Measurements from ENCODE around the gene MXRA7.
A peak's percentile ranks its signal among the peaks of the same experiment; 100 is the strongest.
"Not testable (repeated sequence)": the region's sequence is repeated elsewhere in the genome, so short reads cannot be mapped to it uniquely, and the experiment has no call there.

MXRA7 gene

GRCh38 chr17:76735586-76736348 is 25.0 kb upstream of the MXRA7 start:
- ATAC-seq (no peak), DNase-seq (no peak)

GRCh38 chr17:76735006-76735405 is 24.2 kb upstream of the MXRA7 start:
- ATAC-seq (no peak), DNase-seq (no peak)

DNA sequence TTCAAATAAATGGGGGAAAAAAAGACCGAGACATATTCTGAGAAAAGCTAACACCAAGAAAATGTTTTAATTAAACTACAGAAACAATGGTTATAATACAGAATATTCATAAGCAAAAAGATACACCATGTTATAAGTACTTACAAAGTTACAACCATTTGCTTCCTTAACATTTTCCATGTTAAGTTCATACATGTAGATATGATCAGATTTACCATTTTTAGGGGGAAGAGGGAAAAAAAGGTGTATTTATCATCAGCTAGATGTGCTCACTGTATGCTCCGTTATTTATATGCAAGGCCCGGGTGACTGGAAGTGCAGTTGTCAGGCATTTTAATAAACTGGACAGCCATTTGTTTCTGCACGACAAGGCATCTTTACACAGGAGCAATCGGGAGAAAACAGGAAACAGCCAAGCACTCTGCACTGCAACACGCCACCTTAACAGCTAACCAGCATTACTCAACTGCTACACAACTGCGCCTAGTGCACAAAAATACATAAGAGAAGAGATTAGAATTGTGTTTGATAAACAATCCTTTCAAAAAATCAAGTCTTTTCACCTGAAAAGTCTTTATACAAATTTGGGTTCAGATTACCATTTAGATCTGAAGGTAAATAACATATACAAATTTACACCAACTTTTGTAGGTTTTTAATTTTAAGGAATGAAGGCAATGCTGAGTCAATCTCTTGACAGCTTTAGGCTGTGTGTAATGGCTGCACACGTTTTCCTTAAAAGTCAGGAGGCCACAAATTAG is 23.5 kb upstream of the MXRA7 start:
- ATAC-seq (no peak), DNase-seq (no peak)

DNA sequence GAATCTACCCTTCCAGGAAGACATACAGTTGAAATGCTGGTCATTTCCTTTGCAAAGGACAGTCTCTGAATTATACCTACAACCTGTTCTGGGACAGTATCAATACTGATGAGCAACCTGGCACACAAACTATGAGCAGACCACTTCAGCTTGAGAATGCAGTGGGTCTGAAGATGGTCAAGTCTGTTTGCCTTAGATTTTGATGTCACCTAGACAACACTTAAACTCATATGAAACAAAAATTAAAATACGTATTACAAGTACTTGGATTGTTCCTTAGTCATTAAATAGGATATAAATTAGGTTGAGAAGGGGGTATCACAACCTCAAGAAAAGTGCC is 22.8 kb upstream of the MXRA7 start:
- ATAC-seq (no peak), DNase-seq (no peak)

GRCh38 chr17:76732734-76733617 is 22.2 kb upstream of the MXRA7 start:
- ATAC-seq = no peak

DNA sequence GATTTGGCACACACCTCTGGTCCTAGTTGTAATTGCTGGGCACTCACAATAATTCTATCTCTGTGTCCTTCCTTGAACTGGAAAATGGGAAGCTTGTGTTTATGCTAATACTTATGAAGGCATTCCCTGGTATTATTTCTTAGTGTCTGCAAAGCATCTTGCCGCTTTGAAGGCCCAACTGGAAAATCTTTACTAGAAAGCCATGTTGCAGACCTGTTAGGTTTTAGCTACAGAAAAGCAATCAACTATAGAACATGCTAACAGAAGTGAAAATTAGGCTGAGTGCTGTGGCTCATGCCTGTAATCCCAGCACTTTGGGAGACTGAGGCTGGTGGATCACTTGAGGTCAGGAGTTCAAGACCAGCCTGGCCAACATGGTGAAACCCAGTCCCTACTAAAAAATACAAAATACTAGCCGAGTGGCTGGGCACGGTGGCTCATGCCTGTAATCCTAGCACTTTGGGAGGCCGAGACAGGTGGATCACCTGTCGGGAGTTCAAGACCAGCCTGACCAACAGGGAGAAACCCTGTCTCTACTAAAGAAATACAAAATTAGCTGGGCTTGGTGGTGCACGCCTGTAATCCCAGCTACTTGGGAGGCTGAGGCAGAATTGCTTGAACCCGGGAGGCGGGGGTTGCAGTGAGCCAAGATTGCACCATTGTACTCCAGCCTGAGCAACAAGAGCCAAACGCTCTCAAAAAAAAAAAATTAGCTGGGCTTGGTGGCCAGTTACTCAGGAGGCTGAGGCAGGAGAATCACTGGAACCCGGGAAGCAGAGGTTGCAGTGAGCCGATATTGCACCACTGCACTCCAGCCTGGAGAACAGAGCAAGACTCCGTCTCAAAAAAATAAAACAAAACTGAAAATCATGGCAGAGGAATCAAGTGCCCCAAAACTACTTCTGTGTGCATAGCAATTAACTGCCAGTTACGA is 21.3 kb upstream of the MXRA7 start:
- ATAC-seq, DNase-seq: not testable (repeated sequence)

More at GRCh38 chr17:76732734-76733617, 22.2 kb upstream of the MXRA7 start:
- no peak for DNase-seq

GRCh38 chr17:76727745-76728456 is 17.1 kb upstream of the MXRA7 start:
- peak; percentile 27 for DNase-seq
- ATAC-seq = no peak

DNA sequence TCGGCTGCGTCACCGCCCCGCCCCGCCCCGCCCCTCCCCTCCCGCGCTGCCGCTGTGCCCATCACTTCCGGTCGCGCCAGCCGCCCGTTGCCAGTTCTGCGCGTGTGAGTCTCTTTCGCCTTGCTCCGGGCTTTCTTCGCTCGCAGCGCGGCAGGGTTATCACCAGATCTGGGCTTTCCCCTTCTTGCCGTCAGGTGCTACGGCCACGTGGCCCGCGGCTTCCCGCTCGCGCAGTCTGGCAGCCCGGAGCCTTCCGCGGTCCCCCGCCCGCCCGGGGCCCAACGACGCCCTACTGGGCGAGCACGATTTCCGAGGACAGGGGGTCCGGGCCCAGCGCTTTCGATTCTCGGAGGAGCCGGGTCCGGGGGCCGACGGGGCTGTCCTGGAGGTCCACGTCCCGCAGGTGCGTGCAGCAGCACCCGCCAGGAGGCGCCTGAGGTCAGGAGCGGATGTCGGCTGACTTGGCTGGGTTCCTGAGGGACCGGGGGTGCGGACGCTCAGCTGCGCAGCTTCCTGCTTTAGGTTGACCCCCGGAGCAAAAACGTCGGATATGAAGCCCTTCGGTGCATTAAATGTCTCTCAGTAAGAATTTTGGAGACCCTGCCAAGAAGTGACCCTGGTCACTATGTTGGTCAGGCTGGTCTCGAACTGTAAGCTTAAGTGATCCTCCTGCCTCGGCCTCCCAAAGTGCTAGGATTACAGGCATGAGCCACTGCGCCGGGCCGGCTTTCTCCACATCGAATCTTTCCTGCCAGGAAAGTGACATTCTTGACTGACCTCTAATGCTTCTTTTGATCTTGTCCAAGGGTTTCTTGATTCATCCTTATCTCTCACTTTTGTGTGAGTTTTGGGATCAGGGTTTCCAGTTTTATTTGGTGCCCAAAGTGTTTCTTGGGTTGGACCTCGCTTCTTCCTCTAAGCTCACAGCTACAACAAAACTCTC is 16.3 kb upstream of the MXRA7 start, which contains the start of gene METTL23:
Gene METTL23 (plus strand): TSS at position 64 of the 943 bp plus-strand sequence. CDS start 2,872 bp downstream, outside the sequence.
- DNase-seq (peak; percentile 87), ATAC-seq (peak; percentile 47)

DNA sequence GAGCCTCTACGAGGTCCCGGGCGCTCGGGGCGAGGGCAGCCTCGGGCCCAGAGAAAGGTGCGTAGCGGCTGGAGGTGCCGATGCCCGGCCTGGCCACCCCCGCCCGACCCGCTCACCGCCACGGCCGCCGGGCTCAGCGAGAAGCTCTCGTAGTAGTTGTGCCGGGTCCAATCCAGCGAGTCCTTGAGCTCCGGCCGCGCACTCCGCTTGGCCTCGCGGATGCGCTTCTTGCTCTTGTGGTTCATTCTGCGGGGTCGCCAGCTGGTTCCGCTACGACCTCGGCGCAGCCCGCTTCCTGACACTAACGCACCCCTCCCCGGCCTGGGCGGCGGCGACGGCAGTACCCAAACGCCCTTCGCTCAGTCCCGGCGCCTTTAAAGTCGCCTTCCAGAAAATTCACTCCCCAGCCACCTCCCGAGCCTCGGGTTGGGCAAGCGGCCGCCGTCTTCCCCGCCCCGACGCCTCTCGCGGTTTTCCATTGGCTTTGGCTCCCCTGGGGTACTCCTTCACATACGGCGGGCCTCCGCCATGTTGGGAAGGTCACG is 15.5 kb upstream of the MXRA7 start, which contains the start of gene JMJD6:
Gene JMJD6 (minus strand): TSS at position 376 of the 545 bp plus-strand sequence. CDS start 131 bp downstream, at position 245.
- peak; percentile 94 for DNase-seq
- ATAC-seq = peak; percentile 89

- ATAC-seq = peak; percentile 31
- DNase-seq = peak; percentile 85
Observed at GRCh38 chr17:76725580-76726230, 14.9 kb upstream of the MXRA7 start.

DNA sequence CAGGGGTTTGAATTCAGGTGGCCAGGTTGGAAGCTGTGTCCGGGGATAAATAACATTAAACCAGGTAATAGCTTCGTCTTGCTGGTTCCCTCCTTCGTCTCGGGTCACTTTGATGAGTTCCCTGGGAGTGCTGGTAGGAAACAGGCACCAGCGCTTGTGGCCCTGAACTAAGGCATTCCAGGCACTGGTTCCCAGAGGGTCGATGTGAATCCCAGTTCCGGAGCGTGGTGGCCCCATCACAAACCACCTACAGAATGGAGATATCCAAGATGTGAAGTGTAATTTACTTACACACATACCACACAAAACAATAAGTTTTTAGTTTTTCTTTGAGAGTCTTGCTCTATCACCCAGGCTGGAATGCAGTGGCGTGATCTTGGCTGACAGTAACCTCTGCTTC is 13.0 kb upstream of the MXRA7 start:
- no peak for ATAC-seq
- DNase-seq = no peak

GRCh38 chr17:76722977-76723376 is 12.2 kb upstream of the MXRA7 start:
- ATAC-seq, DNase-seq: not testable (repeated sequence)

- ATAC-seq = no peak
- DNase-seq = no peak
Observed at GRCh38 chr17:76722279-76722678, 11.5 kb upstream of the MXRA7 start.

DNA sequence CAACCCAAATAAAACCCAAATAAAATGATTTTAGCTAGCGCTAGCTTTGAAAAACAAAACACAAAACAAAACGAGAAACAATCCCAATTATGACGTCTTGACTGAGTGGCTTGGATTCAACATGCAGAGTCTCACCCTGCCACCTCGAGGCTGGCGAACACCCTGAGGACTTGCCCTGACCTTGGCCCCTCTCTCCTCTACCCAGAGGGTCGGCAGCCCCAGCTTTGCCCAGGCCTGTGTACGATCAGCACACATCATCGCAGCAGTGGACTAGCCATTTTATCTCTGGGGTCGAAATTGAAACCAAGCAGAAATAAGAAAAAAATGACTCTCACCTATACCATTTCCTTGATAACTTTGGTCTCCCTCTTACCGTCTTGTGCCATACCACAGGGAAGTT is 10.7 kb upstream of the MXRA7 start:
- no peak for DNase-seq
- ATAC-seq = no peak

DNA sequence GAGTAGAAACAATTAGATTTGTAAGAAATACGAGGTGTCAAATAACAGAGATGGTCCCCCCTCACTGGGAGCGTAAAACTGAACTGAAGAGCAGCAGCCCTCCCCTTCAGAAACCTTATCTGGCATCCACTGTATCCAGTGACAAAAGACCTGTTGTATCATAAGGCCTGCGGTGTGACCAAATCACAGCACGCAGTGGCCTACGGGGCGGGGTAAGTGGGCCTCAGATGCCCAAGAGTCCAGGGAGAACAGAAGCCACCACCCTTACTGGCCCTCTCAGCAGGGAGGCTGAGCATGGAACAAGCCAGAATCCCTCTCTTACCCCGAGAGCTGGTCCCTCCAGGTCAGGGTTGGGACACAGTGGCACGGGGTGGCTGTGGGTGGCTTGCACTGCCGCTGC is 10.2 kb upstream of the MXRA7 start:
- no peak for DNase-seq
- ATAC-seq = no peak

DNA sequence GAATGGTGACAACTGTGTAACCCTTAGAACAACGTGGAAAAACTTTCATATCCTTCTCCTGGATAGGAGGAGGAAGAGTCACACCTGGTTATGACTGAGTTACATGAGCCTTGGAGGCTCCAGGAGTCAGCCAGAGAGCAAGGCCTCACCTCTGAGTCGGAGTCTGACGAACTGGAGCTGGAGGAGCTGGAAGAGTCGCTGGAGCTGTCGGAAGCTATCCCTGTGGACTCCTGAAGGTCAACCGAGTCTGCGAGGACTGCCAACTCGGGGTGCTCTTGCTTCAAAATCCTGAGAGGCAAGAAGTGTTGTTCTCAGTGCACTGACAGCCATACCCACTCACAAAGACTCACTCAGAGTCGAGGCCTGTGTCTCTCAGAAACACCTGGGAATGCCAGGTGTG is 9.4 kb upstream of the MXRA7 start:
- no peak for DNase-seq
- no peak for ATAC-seq

- DNase-seq (no peak), ATAC-seq (no peak)
Observed at GRCh38 chr17:76718516-76718915, 7.8 kb upstream of the MXRA7 start.

- ATAC-seq = no peak
- DNase-seq = no peak
Observed at GRCh38 chr17:76716839-76717215, 6.1 kb upstream of the MXRA7 start.
